ENCODE results near the gene POTEG.
"Not testable (repeated sequence)": the region's sequence is repeated elsewhere in the genome, so short reads cannot be mapped to it uniquely, and the experiment has no call there.

The POTEG gene

GRCh38 chr14:19390230-19390629, 43.9 kb downstream of the POTEG start:
- intact Hi-C loops (cut with micrococcal nuclease); H3K4me1 Mint-ChIP-seq (ENCODE audit: low read depth); H3K4me3 Mint-ChIP-seq; H3K36me3 Mint-ChIP-seq (ENCODE audit: low read depth); H3K9me3 Mint-ChIP-seq; H3K27ac Mint-ChIP-seq; H3K27me3 Mint-ChIP-seq: not testable (repeated sequence)

- H3K27ac Mint-ChIP-seq; intact Hi-C loops (cut with micrococcal nuclease); H3K9me3 Mint-ChIP-seq; H3K4me1 Mint-ChIP-seq (ENCODE audit: low read depth); H3K27me3 Mint-ChIP-seq; H3K4me3 Mint-ChIP-seq; H3K36me3 Mint-ChIP-seq (ENCODE audit: low read depth): not testable (repeated sequence)
Observed at GRCh38 chr14:19388741-19389140, 45.4 kb downstream of the POTEG start.

GRCh38 chr14:19386996-19387395, 47.1 kb downstream of the POTEG start:
- H3K4me3 Mint-ChIP-seq; H3K27ac Mint-ChIP-seq; H3K9me3 Mint-ChIP-seq; H3K27me3 Mint-ChIP-seq; H3K36me3 Mint-ChIP-seq (ENCODE audit: low read depth); H3K4me1 Mint-ChIP-seq (ENCODE audit: low read depth); intact Hi-C loops (cut with micrococcal nuclease): not testable (repeated sequence)

GRCh38 chr14:19386309-19386708, 47.8 kb downstream of the POTEG start:
- not testable (repeated sequence) for H3K27ac Mint-ChIP-seq

GRCh38 chr14:19384088-19384781, 49.9 kb downstream of the POTEG start:
- H3K4me1 Mint-ChIP-seq (ENCODE audit: low read depth); H3K4me3 Mint-ChIP-seq; H3K9me3 Mint-ChIP-seq; H3K27ac Mint-ChIP-seq; H3K27me3 Mint-ChIP-seq; H3K36me3 Mint-ChIP-seq (ENCODE audit: low read depth); intact Hi-C loops (cut with micrococcal nuclease): not testable (repeated sequence)

More at GRCh38 chr14:19386309-19386708, 47.8 kb downstream of the POTEG start:
- intact Hi-C loops (cut with micrococcal nuclease); H3K36me3 Mint-ChIP-seq (ENCODE audit: low read depth); H3K4me1 Mint-ChIP-seq (ENCODE audit: low read depth); H3K4me3 Mint-ChIP-seq; H3K27me3 Mint-ChIP-seq: not testable (repeated sequence)
- H3K9me3 Mint-ChIP-seq, result peaks cover 11% of the 10 kb centered on the region

GRCh38 chr14:19383008-19383584, 51.0 kb downstream of the POTEG start:
- H3K27ac Mint-ChIP-seq; H3K27me3 Mint-ChIP-seq; H3K4me1 Mint-ChIP-seq (ENCODE audit: low read depth); H3K9me3 Mint-ChIP-seq; H3K36me3 Mint-ChIP-seq (ENCODE audit: low read depth); H3K4me3 Mint-ChIP-seq; intact Hi-C loops (cut with micrococcal nuclease): not testable (repeated sequence)

- H3K27me3 Mint-ChIP-seq; intact Hi-C loops (cut with micrococcal nuclease); H3K27ac Mint-ChIP-seq; H3K4me1 Mint-ChIP-seq (ENCODE audit: low read depth); H3K4me3 Mint-ChIP-seq; H3K9me3 Mint-ChIP-seq; H3K36me3 Mint-ChIP-seq (ENCODE audit: low read depth): not testable (repeated sequence)
Observed at GRCh38 chr14:19380137-19380536, 54.0 kb downstream of the POTEG start.

GRCh38 chr14:19374451-19374903, 59.7 kb downstream of the POTEG start:
- intact Hi-C loops (cut with micrococcal nuclease); H3K4me3 Mint-ChIP-seq; H3K27ac Mint-ChIP-seq; H3K9me3 Mint-ChIP-seq; H3K4me1 Mint-ChIP-seq (ENCODE audit: low read depth); H3K36me3 Mint-ChIP-seq (ENCODE audit: low read depth); H3K27me3 Mint-ChIP-seq: not testable (repeated sequence)

- H3K4me1 Mint-ChIP-seq (ENCODE audit: low read depth); H3K4me3 Mint-ChIP-seq; H3K27ac Mint-ChIP-seq; H3K9me3 Mint-ChIP-seq; H3K27me3 Mint-ChIP-seq; H3K36me3 Mint-ChIP-seq (ENCODE audit: low read depth); intact Hi-C loops (cut with micrococcal nuclease): not testable (repeated sequence)
Observed at GRCh38 chr14:19372813-19373500, 61.2 kb downstream of the POTEG start.

GRCh38 chr14:19371767-19372166, 62.4 kb downstream of the POTEG start:
- H3K4me3 Mint-ChIP-seq; H3K36me3 Mint-ChIP-seq (ENCODE audit: low read depth); H3K27ac Mint-ChIP-seq; H3K9me3 Mint-ChIP-seq; H3K4me1 Mint-ChIP-seq (ENCODE audit: low read depth); H3K27me3 Mint-ChIP-seq; intact Hi-C loops (cut with micrococcal nuclease): not testable (repeated sequence)

GRCh38 chr14:19362803-19363202, 71.3 kb downstream of the POTEG start:
- H3K4me1 Mint-ChIP-seq (ENCODE audit: low read depth); H3K9me3 Mint-ChIP-seq: not testable (repeated sequence)

GRCh38 chr14:19362323-19362722, 71.8 kb downstream of the POTEG start:
- H3K27ac Mint-ChIP-seq; H3K36me3 Mint-ChIP-seq (ENCODE audit: low read depth); intact Hi-C loops (cut with micrococcal nuclease); H3K27me3 Mint-ChIP-seq; H3K4me1 Mint-ChIP-seq (ENCODE audit: low read depth); H3K4me3 Mint-ChIP-seq; H3K9me3 Mint-ChIP-seq: not testable (repeated sequence)

More at GRCh38 chr14:19362803-19363202, 71.3 kb downstream of the POTEG start:
- H3K36me3 Mint-ChIP-seq (ENCODE audit: low read depth); H3K27me3 Mint-ChIP-seq; H3K27ac Mint-ChIP-seq; H3K4me3 Mint-ChIP-seq; intact Hi-C loops (cut with micrococcal nuclease): not testable (repeated sequence)

- H3K4me3 Mint-ChIP-seq; H3K36me3 Mint-ChIP-seq (ENCODE audit: low read depth); H3K9me3 Mint-ChIP-seq; H3K4me1 Mint-ChIP-seq (ENCODE audit: low read depth); H3K27me3 Mint-ChIP-seq; intact Hi-C loops (cut with micrococcal nuclease); H3K27ac Mint-ChIP-seq: not testable (repeated sequence)
Observed at GRCh38 chr14:19361636-19362253, 72.4 kb downstream of the POTEG start.

GRCh38 chr14:19360937-19361635, 73.1 kb downstream of the POTEG start:
- H3K4me1 Mint-ChIP-seq (ENCODE audit: low read depth); H3K27ac Mint-ChIP-seq; H3K27me3 Mint-ChIP-seq; intact Hi-C loops (cut with micrococcal nuclease); H3K36me3 Mint-ChIP-seq (ENCODE audit: low read depth); H3K4me3 Mint-ChIP-seq; H3K9me3 Mint-ChIP-seq: not testable (repeated sequence)
